HCT116 (cell line): ENCODE results near the gene PRKAG2. TPM values are rescaled to one million over a fixed set of nuclear protein-coding genes. Genes with fewer than 3 reads are reported as not detected.

ENCODE experiments used
- ATAC-seq: fragments of 200-7000 bp; cut with Tn5 transposase; 2 replicates; pipeline ENCODE4 v1.9.1; 2020; ENCODE audit warnings: mild to moderate bottlenecking, moderate library complexity
- BruUV-seq: library from RNA; stranded (reverse); fragments of 400-500 nt; replicated peaks from 2 replicates; lab custom pipeline; 2021; lab: Mats Ljungman, UMichigan
- CTCF ChIA-PET: fragments of 300-600 bp; sonication (Branson Sonifier 250); formaldehyde crosslinking; loops from one replicate; lab custom pipeline; 2021; ENCODE audit warnings: antibody characterized with exemption; lab: Charles Lee
- POLR2A ChIA-PET: fragments of 300-600, 350-600 bp; sonication (Branson Sonifier 250); formaldehyde crosslinking; loops from one replicate; lab custom pipeline; 2021; ENCODE audit warnings: antibody characterized with exemption; lab: Charles Lee
- RAD21 ChIA-PET, 2 experiments: fragments of 300-600 bp; sonication (Branson Sonifier 250); formaldehyde crosslinking; loops; one replicate each; lab custom pipeline; 2023; ENCODE audit warnings: low total read pairs in 2 of 2; ENCODE audit not compliant: uncharacterized antibody in 2 of 2, unreplicated experiment in 2 of 2, low non-redundant PET in 1 of 2; lab: Charles Lee
- DNase-seq: peaks from one replicate; pipeline ENCODE4 v3.0.0-alpha.2; 2010; ENCODE audit warnings: low read depth, low spot score
- H2AFZ ChIP-seq: fragments of 200-600 bp; shearing (Covaris generic), sonication (generic); 2 replicates; pipeline ENCODE4 v1.6.1; 2017; ENCODE audit warnings: low read depth, mixed run types, mixed read lengths, antibody characterized with exemption, low read length; ENCODE audit not compliant: poor library complexity, severe bottlenecking
- H3K27ac ChIP-seq: 2 replicates; pipeline ENCODE4 v1.5.1; 2012; ENCODE audit warnings: low read depth, low read length
- H3K27me3 ChIP-seq: fragments of 200-600 bp; sonication (generic); 2 replicates; pipeline ENCODE4 v1.6.1; 2016; ENCODE audit warnings: mixed run types, low read length, mixed read lengths; ENCODE audit not compliant: insufficient read depth
- H3K36me3 ChIP-seq, 2 experiments: fragments of 200-500 bp in 1 of 2; fragments of 200-600 bp in 1 of 2; sonication (Bioruptor generic) in 1 of 2; sonication (generic) in 1 of 2; 2 replicates each; pipeline versions ENCODE4 v1.5.1 to v1.6.1; 2014 to 2016; ENCODE audit warnings: low read length in 2 of 2, inconsistent platforms in 1 of 2, mixed read lengths in 1 of 2, mixed run types in 1 of 2; ENCODE audit not compliant: insufficient read depth in 2 of 2, control insufficient read depth in 1 of 2
- H3K4me1 ChIP-seq, 2 experiments: fragments of 200-600 bp in 1 of 2; sonication (generic) in 1 of 2; 2 replicates each; pipeline versions ENCODE4 v1.5.1 to v1.6.1; 2012 to 2017; ENCODE audit warnings: low read length in 2 of 2, inconsistent platforms in 1 of 2, mild to moderate bottlenecking in 1 of 2, mixed read lengths in 1 of 2, mixed run types in 1 of 2, moderate library complexity in 1 of 2; ENCODE audit not compliant: insufficient read depth in 2 of 2, control insufficient read depth in 1 of 2
- H3K4me2 ChIP-seq: fragments of 200-600 bp; sonication (generic); 2 replicates; pipeline ENCODE4 v1.6.1; 2017; ENCODE audit warnings: mixed run types, low read length, mixed read lengths
- H3K4me3 ChIP-seq, 2 experiments: fragments of 200-600 bp in 1 of 2; sonication (generic) in 1 of 2; replicated peaks in 1 of 2; 2 replicates each; pipeline ENCODE4 v1.5.1; 2011 to 2016; ENCODE audit warnings: low read length in 2 of 2, control low read depth in 1 of 2, low read depth in 1 of 2, mild to moderate bottlenecking in 1 of 2, mixed read lengths in 1 of 2, mixed run types in 1 of 2
- H3K79me2 ChIP-seq: fragments of 200-600 bp; sonication (generic); 2 replicates; pipeline ENCODE4 v1.6.1; 2017; ENCODE audit warnings: mild to moderate bottlenecking, mixed run types, low read length, moderate library complexity, mixed read lengths; ENCODE audit not compliant: insufficient read depth
- H3K9ac ChIP-seq: fragments of 200-600 bp; sonication (generic); 2 replicates; pipeline ENCODE4 v1.6.1; 2016; ENCODE audit warnings: low read length, mixed read lengths
- H3K9me2 ChIP-seq: fragments of 200-600 bp; sonication (generic), shearing (Covaris generic); 2 replicates; pipeline ENCODE4 v1.6.1; 2017; ENCODE audit warnings: mixed run types, mild to moderate bottlenecking, moderate library complexity; ENCODE audit not compliant: insufficient read depth
- H3K9me3 ChIP-seq, 2 experiments: fragments of 200-500 bp in 1 of 2; fragments of 200-600 bp in 1 of 2; sonication (Bioruptor generic) in 1 of 2; sonication (generic) in 1 of 2; 2 replicates each; pipeline ENCODE4 v1.6.1; 2014 to 2017; ENCODE audit warnings: low read length in 2 of 2, mixed read lengths in 2 of 2, inconsistent platforms in 1 of 2, low read depth in 1 of 2, mild to moderate bottlenecking in 1 of 2, mixed run types in 1 of 2, moderate library complexity in 1 of 2; ENCODE audit not compliant: control insufficient read depth in 1 of 2, insufficient read depth in 1 of 2
- H4K20me1 ChIP-seq: fragments of 200-600 bp; sonication (generic), shearing (Covaris generic); 2 replicates; pipeline ENCODE4 v1.6.1; 2017; ENCODE audit warnings: mixed run types, mild to moderate bottlenecking, moderate library complexity; ENCODE audit not compliant: insufficient read depth
- ATF3 ChIP-seq: IDR thresholded peaks from 2 replicates; pipeline ENCODE4 v1.6.1; 2012
- CBX3 ChIP-seq: IDR thresholded peaks from 2 replicates; pipeline ENCODE4 v1.6.1; 2012; ENCODE audit warnings: low read depth
- CEBPB ChIP-seq: IDR thresholded peaks from 2 replicates; pipeline ENCODE4 v1.6.1; 2012; ENCODE audit warnings: low read depth
- CTCF ChIP-seq, 3 experiments: fragments of 200-600 bp in 1 of 3; sonication (generic) in 1 of 3; IDR thresholded peaks in 2 of 3; conservative IDR thresholded peaks in 1 of 3; 2 replicates each; pipeline ENCODE4 v1.5.1; 2012 to 2017; ENCODE audit warnings: low read depth in 2 of 3, low read length in 2 of 3, antibody characterized with exemption in 1 of 3, borderline replicate concordance in 1 of 3, control low read depth in 1 of 3, mild to moderate bottlenecking in 1 of 3, mixed read lengths in 1 of 3, mixed run types in 1 of 3, moderate library complexity in 1 of 3; ENCODE audit not compliant: insufficient read depth in 1 of 3
- EGR1 ChIP-seq: IDR thresholded peaks from 2 replicates; pipeline ENCODE4 v1.6.1; 2012; ENCODE audit warnings: low read depth
- EZH2phosphoT487 ChIP-seq: fragments of 200-600 bp; IDR thresholded peaks from 2 replicates; pipeline ENCODE4 v1.6.1; 2018; ENCODE audit warnings: antibody characterized with exemption, borderline replicate concordance
- FOSL1 ChIP-seq: IDR thresholded peaks from 2 replicates; pipeline ENCODE4 v1.6.1; 2012; ENCODE audit warnings: low read depth
- JUND ChIP-seq: IDR thresholded peaks from 2 replicates; pipeline ENCODE4 v1.6.1; 2012
- MAX ChIP-seq: IDR thresholded peaks from 2 replicates; pipeline ENCODE4 v1.6.1; 2012
- POLR2A ChIP-seq: IDR thresholded peaks from 2 replicates; pipeline ENCODE4 v1.7.0; 2011; ENCODE audit warnings: borderline replicate concordance; ENCODE audit not compliant: insufficient read depth, insufficient read length; ENCODE audit errors: extremely low read depth
- RAD21 ChIP-seq: IDR thresholded peaks from 2 replicates; pipeline ENCODE4 v1.6.1; 2012; ENCODE audit warnings: low read depth, mild to moderate bottlenecking
- REST ChIP-seq: IDR thresholded peaks from 2 replicates; pipeline ENCODE4 v1.6.1; 2012; ENCODE audit warnings: low read depth
- SP1 ChIP-seq: IDR thresholded peaks from 2 replicates; pipeline ENCODE4 v1.6.1; 2012; ENCODE audit warnings: low read depth
- SRF ChIP-seq: IDR thresholded peaks from 2 replicates; pipeline ENCODE4 v1.6.1; 2012; ENCODE audit warnings: low read depth
- TCF7L2 ChIP-seq: IDR thresholded peaks from 2 replicates; pipeline ENCODE4 v1.7.0; 2011; ENCODE audit warnings: borderline replicate concordance, inconsistent platforms; ENCODE audit not compliant: insufficient read depth, insufficient read length; ENCODE audit errors: extremely low read depth
- ZFX ChIP-seq: fragments of 450-650 bp; IDR thresholded peaks from 2 replicates; pipeline ENCODE4 v1.6.1; 2017
- ZNF274 ChIP-seq: fragments of 200-500 bp; sonication (Bioruptor generic); IDR thresholded peaks from 2 replicates; pipeline ENCODE4 v1.6.1; 2014; ENCODE audit warnings: mild to moderate bottlenecking, low read depth, low read length, inconsistent platforms
- intact Hi-C: fragments of 100-400 bp; cut with micrococcal nuclease; formaldehyde crosslinking; loops from 2 replicates; pipeline ENCODE4 v1.10.0; 2022
- total RNA-seq: library from RNA; stranded (reverse); gene quantifications from one replicate; pipeline ENCODE4 v1.2.1, GENCODE V29; 2021; ENCODE audit not compliant: unreplicated experiment

The PRKAG2 gene
- total RNA-seq, 1 experiment from 2014 or later: 23.6 TPM

GRCh38 chr7:151603951-151604350 lies 273.0 kb downstream of the PRKAG2 start:
- ChIA-PET RAD21 (no interaction called here), POLR2A (no interaction called here), CTCF (no interaction called here)
- Histone ChIP-seq H3K79me2 (peaks cover 16% of the 10 kb centered on the region; the same call in 1 of the 2 replicates), H3K36me3 (no peaks in the 10 kb centered on the region), H4K20me1 (no peaks in the 10 kb centered on the region), H2AFZ (no peak overlapping the region), H3K27me3 (no peaks in the 10 kb centered on the region), H3K9ac (no peak overlapping the region), H3K9me3 (no peaks in the 10 kb centered on the region), H3K4me3 (no peak overlapping the region), H3K27ac (no peak overlapping the region), H3K4me2 (no peak overlapping the region), H3K4me1 (peaks cover 53 to 70% of the 10 kb centered on the region in 2 experiments), H3K9me2 (no peaks in the 10 kb centered on the region)
- no peak for DNase-seq
- no peak for TF ChIP-seq ZNF274
- no peak for TF ChIP-seq MAX
- TF ChIP-seq SP1: no peak
- no peak for TF ChIP-seq FOSL1
- no peak for TF ChIP-seq EZH2phosphoT487
- no peak for TF ChIP-seq REST
- no peak for TF ChIP-seq EGR1
- no peak for TF ChIP-seq TCF7L2
- no peak for TF ChIP-seq SRF
- TF ChIP-seq ZFX: no peak
- no peak for TF ChIP-seq CBX3
- no peak for TF ChIP-seq JUND
- no peak for TF ChIP-seq CTCF (IDR thresholded peaks at IDR 0.05 in 2 of 3, conservative IDR thresholded peaks at IDR 0.05 in 1 of 3; ENCODE audit: borderline replicate concordance in 1 of 3, insufficient read depth in 1 of 3, low read depth in 2 of 3, low read length in 2 of 3)
- TF ChIP-seq CEBPB: no peak
- no peak for TF ChIP-seq ATF3
- TF ChIP-seq RAD21: no peak
- TF ChIP-seq POLR2A: no peak
- intact Hi-C loops: no loop called here
- no peak for ATAC-seq
- BruUV-seq: no TSS peak
